Natural killer cell (primary cell): ENCODE results near the gene CCDC197. TPM values are rescaled to one million over a fixed set of nuclear protein-coding genes. Genes with fewer than 3 reads are reported as not detected.

ENCODE experiments used
- ATAC-seq, 3 donors: fragments of 150-1000 bp in 2 of 3; fragments of 200-7000 bp in 1 of 3; cut with Tn5 transposase; 1 replicate in 1 of 3; 2 replicates in 2 of 3; pipeline ENCODE4 v1.10.0; 2021; ENCODE audit warnings: mild to moderate bottlenecking in 2 of 3, moderate library complexity in 2 of 3
- DNase-seq, 2 donors: peaks; one replicate each; pipeline versions ENCODE4 v3.0.0 to v3.0.0-alpha.2; 2013 to 2021; ENCODE audit warnings: mixed read lengths in 1 of 2
- H3K27ac ChIP-seq: one replicate; pipeline ENCODE4 v1.5.1; 2013; ENCODE audit warnings: mild to moderate bottlenecking, low read length
- H3K27me3 ChIP-seq: one replicate; pipeline ENCODE4 v1.6.1; 2013; ENCODE audit warnings: low read length; ENCODE audit not compliant: control insufficient read depth, insufficient read depth
- H3K36me3 ChIP-seq: one replicate; pipeline ENCODE4 v1.6.1; 2013; ENCODE audit warnings: low read length; ENCODE audit not compliant: control insufficient read depth, insufficient read depth
- H3K4me1 ChIP-seq: one replicate; pipeline ENCODE4 v1.6.1; 2013; ENCODE audit warnings: low read length; ENCODE audit not compliant: control insufficient read depth, insufficient read depth
- H3K4me3 ChIP-seq: one replicate; pipeline ENCODE4 v1.5.1; 2013; ENCODE audit warnings: low read length
- H3K9me3 ChIP-seq: one replicate; pipeline ENCODE4 v1.6.1; 2013; ENCODE audit warnings: low read length; ENCODE audit not compliant: control insufficient read depth, insufficient read depth
- H3K27ac Mint-ChIP-seq, 2 donors: one replicate each; pipeline ENCODE4 v1.8.0; 2022; ENCODE audit warnings: mild to moderate bottlenecking in 2 of 2, mixed read lengths in 2 of 2, moderate library complexity in 1 of 2
- H3K27me3 Mint-ChIP-seq, 2 donors: one replicate each; pipeline ENCODE4 v1.8.0; 2022; ENCODE audit warnings: low read depth in 2 of 2, mixed read lengths in 2 of 2
- H3K36me3 Mint-ChIP-seq: one replicate; pipeline ENCODE4 v1.8.0; 2022; ENCODE audit warnings: mixed read lengths
- H3K4me1 Mint-ChIP-seq, 2 donors: one replicate each; pipeline ENCODE4 v1.8.0; 2022; ENCODE audit warnings: mixed read lengths in 2 of 2
- H3K4me3 Mint-ChIP-seq: one replicate; pipeline ENCODE4 v1.8.0; 2022; ENCODE audit warnings: mild to moderate bottlenecking, moderate library complexity, mixed read lengths
- H3K9me3 Mint-ChIP-seq, 2 donors: one replicate each; pipeline ENCODE4 v1.8.0; 2022; ENCODE audit warnings: mixed read lengths in 2 of 2
- WGBS: methylation state at CpG from one replicate; pipeline ENCODE4 v1.1.7; 2013; ENCODE audit warnings: missing lambda C conversion rate; ENCODE audit not compliant: insufficient coverage; 5-methylcytosine and 5-hydroxymethylcytosine counted together
- intact Hi-C: fragments of 100-400 bp; cut with micrococcal nuclease; formaldehyde crosslinking; loops from one replicate; pipeline ENCODE4 v1.14.2; 2022
- total RNA-seq, 4 donors: library from RNA; stranded (reverse); fragments of 120-200 nt in 1 of 4; gene quantifications; one replicate each; pipeline versions ENCODE4 v1.2.3 to v1.2.4, GENCODE V29; 2013 to 2022
- TF ChIP-seq, protein P1 (sequence below): fragments of 200-600 bp; IDR thresholded peaks from one replicate; pipeline ENCODE4 v1.8.0; 2022; ENCODE audit warnings: antibody characterized with exemption

CCDC197 gene
- total RNA-seq, 3 donors from 2014 or later (not counting 1 experiment from before 2014, with no cell fraction given) = not detected

DNA sequence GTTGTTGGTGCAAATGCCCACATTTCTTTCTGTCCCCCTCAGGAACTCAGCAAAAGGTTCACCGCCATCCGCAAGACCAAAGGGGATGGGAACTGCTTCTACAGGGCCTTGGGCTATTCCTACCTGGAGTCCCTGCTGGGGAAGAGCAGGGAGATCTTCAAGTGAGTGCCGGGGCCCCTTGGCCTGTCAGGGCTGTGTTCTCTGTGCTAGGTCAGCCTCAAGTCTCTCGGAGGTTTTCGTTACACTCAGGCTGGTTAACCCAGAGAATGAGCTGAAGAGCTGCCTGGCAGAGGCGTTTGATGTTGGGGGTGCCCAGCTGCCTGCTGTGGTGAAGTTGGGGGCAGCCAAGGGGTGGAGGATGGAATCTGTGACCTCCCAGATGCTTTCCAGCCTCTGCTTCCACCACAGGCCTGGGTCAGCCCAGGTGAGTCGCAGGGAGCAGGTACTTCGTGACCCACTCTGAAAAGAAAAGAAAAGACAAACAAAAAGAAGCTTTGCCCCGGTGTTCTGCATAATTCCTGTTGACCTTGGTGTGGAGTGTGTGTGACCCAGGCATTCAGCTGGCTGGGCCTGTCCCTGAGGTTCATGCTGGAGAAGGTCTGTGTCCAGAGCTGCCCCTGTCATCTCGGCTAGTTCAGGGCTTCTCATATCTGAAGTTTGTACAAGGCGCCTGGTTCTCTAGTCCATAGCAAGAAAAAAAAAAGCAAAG lies 42.0 kb downstream of the CCDC197 start:
- peaks cover 5% of the 10 kb centered on the region in 2 donors for H3K4me1 Mint-ChIP-seq
- ATAC-seq = no peak
- no peak overlapping the region for H3K4me3 ChIP-seq
- no peak overlapping the region for H3K27ac ChIP-seq
- no peaks in the 10 kb centered on the region for H3K4me1 ChIP-seq
- H3K36me3 Mint-ChIP-seq = no peaks in the 10 kb centered on the region
- no peaks in the 10 kb centered on the region for H3K9me3 Mint-ChIP-seq
- WGBS = 92% methylated on average over 11 of the region's 11 CpGs
- no peak for DNase-seq
- intact Hi-C loops = no loop called here
- no peaks in the 10 kb centered on the region for H3K9me3 ChIP-seq
- TF ChIP-seq, protein P1, sequence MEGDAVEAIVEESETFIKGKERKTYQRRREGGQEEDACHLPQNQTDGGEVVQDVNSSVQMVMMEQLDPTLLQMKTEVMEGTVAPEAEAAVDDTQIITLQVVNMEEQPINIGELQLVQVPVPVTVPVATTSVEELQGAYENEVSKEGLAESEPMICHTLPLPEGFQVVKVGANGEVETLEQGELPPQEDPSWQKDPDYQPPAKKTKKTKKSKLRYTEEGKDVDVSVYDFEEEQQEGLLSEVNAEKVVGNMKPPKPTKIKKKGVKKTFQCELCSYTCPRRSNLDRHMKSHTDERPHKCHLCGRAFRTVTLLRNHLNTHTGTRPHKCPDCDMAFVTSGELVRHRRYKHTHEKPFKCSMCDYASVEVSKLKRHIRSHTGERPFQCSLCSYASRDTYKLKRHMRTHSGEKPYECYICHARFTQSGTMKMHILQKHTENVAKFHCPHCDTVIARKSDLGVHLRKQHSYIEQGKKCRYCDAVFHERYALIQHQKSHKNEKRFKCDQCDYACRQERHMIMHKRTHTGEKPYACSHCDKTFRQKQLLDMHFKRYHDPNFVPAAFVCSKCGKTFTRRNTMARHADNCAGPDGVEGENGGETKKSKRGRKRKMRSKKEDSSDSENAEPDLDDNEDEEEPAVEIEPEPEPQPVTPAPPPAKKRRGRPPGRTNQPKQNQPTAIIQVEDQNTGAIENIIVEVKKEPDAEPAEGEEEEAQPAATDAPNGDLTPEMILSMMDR = no peak
- no peak overlapping the region for H3K4me3 Mint-ChIP-seq
- no peak overlapping the region for H3K27ac Mint-ChIP-seq
- no peaks in the 10 kb centered on the region for H3K27me3 ChIP-seq
- no peaks in the 10 kb centered on the region for H3K36me3 ChIP-seq
- H3K27me3 Mint-ChIP-seq = peaks cover 4 to 6% of the 10 kb centered on the region in 2 donors

DNA sequence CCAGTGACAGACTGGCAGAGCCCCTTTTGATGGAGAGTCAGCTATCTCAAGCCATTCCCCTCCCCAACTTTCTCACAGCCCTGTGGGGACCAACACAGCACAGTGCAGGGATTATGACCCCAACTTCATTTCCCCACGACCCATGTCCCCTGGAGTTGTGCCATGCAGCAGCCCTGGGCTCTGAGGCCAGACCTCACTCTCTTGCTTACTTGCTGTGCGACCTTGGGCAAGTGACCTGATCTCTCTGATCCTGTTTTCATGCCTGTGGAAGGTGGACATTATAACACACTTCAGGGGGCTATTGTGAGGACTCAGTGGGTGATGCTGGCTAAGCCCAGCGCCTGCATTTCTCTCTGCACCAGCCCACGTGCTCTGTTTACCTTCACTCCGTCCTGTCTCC lies 43.1 kb downstream of the CCDC197 start:
- TF ChIP-seq, protein P1 = no peak
- WGBS = 91% methylated on average over 5 of the region's 5 CpGs
- peaks cover 3% of the 10 kb centered on the region for H3K36me3 ChIP-seq
- H3K4me3 ChIP-seq = no peak overlapping the region
- Mint-ChIP-seq H3K4me3 (no peak overlapping the region), H3K4me1 (peaks cover 5% of the 10 kb centered on the region in 2 donors), H3K27me3 (peaks cover 4 to 6% of the 10 kb centered on the region in 2 donors), H3K27ac (no peak overlapping the region), H3K9me3 (no peaks in the 10 kb centered on the region), H3K36me3 (peaks cover 4% of the 10 kb centered on the region)
- no peaks in the 10 kb centered on the region for H3K4me1 ChIP-seq
- no peak overlapping the region for H3K27ac ChIP-seq
- DNase-seq (no peak), ATAC-seq (no peak)
- intact Hi-C loops = no loop called here
- H3K27me3 ChIP-seq = no peaks in the 10 kb centered on the region
- no peaks in the 10 kb centered on the region for H3K9me3 ChIP-seq

DNA sequence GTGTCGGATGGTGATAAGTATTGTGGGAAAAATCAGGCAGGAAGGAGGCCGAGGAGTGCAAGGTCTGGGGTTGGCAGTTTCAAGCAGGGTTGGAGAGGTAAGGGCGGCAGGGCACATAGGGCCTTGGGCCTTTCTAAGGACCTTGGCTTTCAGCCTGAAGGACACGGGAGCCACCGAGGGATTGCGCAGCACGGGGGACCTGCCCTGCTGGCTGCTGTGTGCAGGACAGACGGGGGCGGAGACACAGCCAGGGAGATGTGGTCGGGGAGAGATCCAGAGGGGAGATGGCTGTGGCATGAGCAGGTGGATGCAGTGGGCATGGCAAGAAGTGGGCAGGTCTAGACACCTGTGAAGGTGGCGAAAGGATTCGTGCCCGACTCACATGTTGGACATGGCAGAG lies 43.7 kb downstream of the CCDC197 start:
- no peak for DNase-seq
- intact Hi-C loops = no loop called here
- peaks cover 4 to 6% of the 10 kb centered on the region in 2 donors for H3K27me3 Mint-ChIP-seq
- no peak overlapping the region for H3K27ac ChIP-seq
- no peaks in the 10 kb centered on the region for H3K9me3 Mint-ChIP-seq
- ATAC-seq = no peak
- no peaks in the 10 kb centered on the region for H3K27me3 ChIP-seq
- H3K27ac Mint-ChIP-seq = peak overlapping the region in 1 of 2 donors; percentile 12
- TF ChIP-seq, protein P1 = no peak
- no peak overlapping the region for H3K4me3 Mint-ChIP-seq
- 93% methylated on average over 13 of the region's 13 CpGs for WGBS
- H3K4me3 ChIP-seq = no peak overlapping the region
- peaks cover 5% of the 10 kb centered on the region in 2 donors for H3K4me1 Mint-ChIP-seq
- H3K36me3 ChIP-seq = peaks cover 3% of the 10 kb centered on the region
- no peaks in the 10 kb centered on the region for H3K4me1 ChIP-seq
- H3K9me3 ChIP-seq = no peaks in the 10 kb centered on the region
- peaks cover 9% of the 10 kb centered on the region for H3K36me3 Mint-ChIP-seq
